ENCODE results near the gene HSD11B2.

GRCh38 chr16:67451061-67451703 is 20.3 kb downstream of the HSD11B2 start:
- TF ChIP-seq CTCF (IDR thresholded peaks at IDR 0.05; ENCODE audit: low read depth, low read length, poor library complexity, severe bottlenecking): no peak
- TF ChIP-seq EZH2phosphoT487 (IDR thresholded peaks at IDR 0.05; ENCODE audit: borderline replicate concordance, low read length): no peak

Data from DOHH2 (cell line).